OCI-LY1 (cell line): ENCODE data around the gene RAI14.

Experiments
- CTCF ChIP-seq: fragments of 200-600 bp; sonication (generic), shearing (Covaris generic); IDR thresholded peaks from 2 replicates; pipeline ENCODE4 v1.5.1; 2017; ENCODE audit warnings: mild to moderate bottlenecking, antibody characterized with exemption, low read length, moderate library complexity, mixed read lengths
- EZH2 ChIP-seq: fragments of 200-600 bp; sonication (generic), shearing (Covaris generic); IDR thresholded peaks from 2 replicates; pipeline ENCODE4 v1.8.0; 2017; ENCODE audit warnings: borderline replicate concordance, mixed run types, mild to moderate bottlenecking, antibody characterized with exemption, low read length, moderate library complexity, mixed read lengths

GRCh38 chr5:34734326-34734725 is 78.2 kb downstream of the RAI14 start:
- TF ChIP-seq CTCF, result no peak
- no peak for TF ChIP-seq EZH2
